Adrenal gland (tissue), 12 donors: ENCODE data around the gene ALPP. TPM values are rescaled to one million over a fixed set of nuclear protein-coding genes. Genes with fewer than 3 reads are reported as not detected.

Experiments used
- DNase-seq, 7 donors: peaks; one replicate each; pipeline ENCODE4 v3.0.0-alpha.2; 2019 to 2020
- H3K27ac ChIP-seq, 5 donors: fragments of 200-600 bp; sonication (generic) in 4 of 5; 1 replicate in 3 of 5; 2 replicates in 2 of 5; pipeline versions ENCODE4 v1.5.1 to v1.8.0; 2016 to 2020; ENCODE audit warnings: mild to moderate bottlenecking in 1 of 5
- H3K27me3 ChIP-seq: fragments of 200-600 bp; 2 replicates; pipeline ENCODE4 v1.8.0; 2021
- H3K36me3 ChIP-seq, 2 donors: fragments of 200-600 bp; replicated peaks in 1 of 2; 1 replicate in 1 of 2; 2 replicates in 1 of 2; pipeline versions ENCODE4 v1.5.1 to v1.8.0; 2018 to 2022
- H3K4me1 ChIP-seq, 2 donors: fragments of 200-600 bp; replicated peaks in 1 of 2; 1 replicate in 1 of 2; 2 replicates in 1 of 2; pipeline versions ENCODE4 v1.5.1 to v1.8.0; 2018 to 2021
- H3K4me3 ChIP-seq, 4 donors: fragments of 200-600 bp; sonication (generic) in 3 of 4; one replicate each; pipeline ENCODE4 v1.5.1; 2016 to 2018
- H3K9me3 ChIP-seq, 3 donors: fragments of 200-600 bp; sonication (generic) in 1 of 3; replicated peaks in 1 of 3; 1 replicate in 2 of 3; 2 replicates in 1 of 3; pipeline versions ENCODE4 v1.5.1 to v1.8.0; 2016 to 2021
- POLR2A ChIP-seq, 2 donors: fragments of 450-650 bp; IDR thresholded peaks; one replicate each; pipeline ENCODE4 v1.6.1; 2017; ENCODE audit warnings: antibody characterized with exemption in 2 of 2, mild to moderate bottlenecking in 2 of 2, moderate library complexity in 1 of 2
- WGBS, 4 donors: extraction: QIAGEN DNeasy Blood & Tissue Kit in 2 of 4; methylation state at CpG; one replicate each; pipeline versions ENCODE4 v1.1.5 to v1.1.7; 2013 to 2017; 5-methylcytosine and 5-hydroxymethylcytosine counted together
- intact Hi-C, 2 donors: fragments of 100-400 bp; cut with DNase I; formaldehyde crosslinking; loops; one replicate each; pipeline versions ENCODE4 v1.14.1 to v1.15.0; 2022 to 2023
- polyA plus RNA-seq, 3 donors: library from polyadenylated mRNA; stranded (reverse); fragments of 200-250 nt in 2 of 3; fragments of 350-450 nt in 1 of 3; fragmentation: Illumina TruSeq in 1 of 3; extraction: RNeasy Lipid Tissue Mini Kit (QIAGEN cat#74804) in 1 of 3; gene quantifications; one replicate each; pipeline ENCODE4 v1.2.3, GENCODE V29; 2013 to 2014
- total RNA-seq, 9 donors: library from RNA; depleted of rRNA in 4 of 9; stranded (reverse); fragments of >200 nt in 4 of 9; fragments of 120-200 nt in 1 of 9; fragmentation: NEBNext Ultra II Directional in 1 of 9; extraction: Animal tissue kit (Norgen Biotek cat#: 25700) in 1 of 9; gene quantifications; one replicate each; pipeline versions ENCODE4 v1.1.0 to v1.2.4, GENCODE V29; 2013 to 2023
- TF ChIP-seq, protein P1 (sequence below), 6 experiments: fragments of 450-650 bp in 4 of 6; fragments of 200-600 bp in 2 of 6; sonication (generic) in 1 of 6; IDR thresholded peaks; 1 replicate in 5 of 6; 2 replicates in 1 of 6; pipeline versions ENCODE4 v1.5.1 to v1.8.0; 2016 to 2021; ENCODE audit warnings: antibody characterized with exemption in 6 of 6, mild to moderate bottlenecking in 2 of 6, moderate library complexity in 1 of 6
- donor health status: healthy with polysubstance abuse.
- donor health status: Bipolar disorder and iron deficiency.
- donor health status: DM: yes; HTN: yes; CAD: no.
- donor health status: DM: no; HTN: no; CAD: no.
- donor health status: DM: no; HTN: no; CAD: no.
- donor health status: DM: yes; HTN: yes; CAD: no.

ALPP gene
- total and polyA plus RNA-seq, 12 donors: not detected

- H3K9me3 ChIP-seq: no peaks in the 10 kb centered on the region
- no peaks in the 10 kb centered on the region for H3K36me3 ChIP-seq
- intact Hi-C loops: no loop called here
- DNase-seq: no peak
- peaks cover 2% of the 10 kb centered on the region for H3K27me3 ChIP-seq
- 56 to 74% (median 69%) methylated on average over 2 of the region's 2 CpGs for WGBS, 4 donors
- H3K4me3 ChIP-seq: no peak overlapping the region
- H3K27ac ChIP-seq: no peak overlapping the region
- TF ChIP-seq POLR2A (IDR thresholded peaks at IDR 0.05): no peak
- TF ChIP-seq, protein P1, sequence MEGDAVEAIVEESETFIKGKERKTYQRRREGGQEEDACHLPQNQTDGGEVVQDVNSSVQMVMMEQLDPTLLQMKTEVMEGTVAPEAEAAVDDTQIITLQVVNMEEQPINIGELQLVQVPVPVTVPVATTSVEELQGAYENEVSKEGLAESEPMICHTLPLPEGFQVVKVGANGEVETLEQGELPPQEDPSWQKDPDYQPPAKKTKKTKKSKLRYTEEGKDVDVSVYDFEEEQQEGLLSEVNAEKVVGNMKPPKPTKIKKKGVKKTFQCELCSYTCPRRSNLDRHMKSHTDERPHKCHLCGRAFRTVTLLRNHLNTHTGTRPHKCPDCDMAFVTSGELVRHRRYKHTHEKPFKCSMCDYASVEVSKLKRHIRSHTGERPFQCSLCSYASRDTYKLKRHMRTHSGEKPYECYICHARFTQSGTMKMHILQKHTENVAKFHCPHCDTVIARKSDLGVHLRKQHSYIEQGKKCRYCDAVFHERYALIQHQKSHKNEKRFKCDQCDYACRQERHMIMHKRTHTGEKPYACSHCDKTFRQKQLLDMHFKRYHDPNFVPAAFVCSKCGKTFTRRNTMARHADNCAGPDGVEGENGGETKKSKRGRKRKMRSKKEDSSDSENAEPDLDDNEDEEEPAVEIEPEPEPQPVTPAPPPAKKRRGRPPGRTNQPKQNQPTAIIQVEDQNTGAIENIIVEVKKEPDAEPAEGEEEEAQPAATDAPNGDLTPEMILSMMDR (IDR thresholded peaks at IDR 0.05): no peak
- no peaks in the 10 kb centered on the region for H3K4me1 ChIP-seq
These were observed 18.1 kb downstream of the ALPP start for GRCh38 chr2:232396683-232397082.

DNA sequence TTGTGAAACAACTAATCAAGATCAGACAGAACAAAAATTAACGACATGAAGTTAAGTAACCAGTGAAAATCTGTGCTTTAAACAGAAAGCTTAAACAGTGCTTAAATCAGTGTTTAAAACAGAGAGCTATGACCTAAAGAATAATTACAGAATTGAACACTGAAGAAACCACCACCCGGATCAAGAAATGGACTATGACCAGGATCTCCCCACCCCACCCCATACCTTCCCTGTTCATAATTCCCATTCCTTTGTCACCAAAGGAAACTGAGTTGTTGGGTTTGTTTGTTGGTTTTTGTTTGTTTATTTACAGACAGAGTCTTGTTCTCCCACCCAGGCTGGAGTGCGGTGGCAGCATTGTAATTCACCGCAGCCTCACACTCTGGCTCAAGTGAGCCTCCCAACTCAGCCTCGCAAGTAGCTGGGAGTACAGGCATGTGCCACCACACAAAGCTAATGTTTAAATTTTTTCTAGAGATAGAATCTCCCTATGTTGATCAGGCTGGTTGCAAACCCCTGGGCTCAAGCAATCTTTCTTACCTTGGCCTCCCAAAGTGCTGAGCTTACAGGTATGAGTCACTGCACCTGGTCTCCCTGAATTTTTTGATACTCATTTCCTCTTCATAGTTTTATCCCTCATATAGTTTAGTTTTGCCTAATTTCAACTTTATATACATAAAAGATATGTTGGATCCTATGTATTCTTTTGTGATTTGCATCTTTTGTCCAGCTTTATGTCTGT is 19.9 kb downstream of the ALPP start:
- Histone ChIP-seq H3K27ac (no peak overlapping the region), H3K4me1 (no peaks in the 10 kb centered on the region), H3K4me3 (no peak overlapping the region), H3K36me3 (no peaks in the 10 kb centered on the region), H3K9me3 (no peaks in the 10 kb centered on the region), H3K27me3 (peaks cover 2% of the 10 kb centered on the region)
- TF ChIP-seq, protein P1 (IDR thresholded peaks at IDR 0.05): no peak
- no peak for TF ChIP-seq POLR2A (IDR thresholded peaks at IDR 0.05)
- WGBS, 4 donors: 80 to 88% (median 85%) methylated on average over 5 of the region's 5 CpGs
- intact Hi-C loops: no loop called here
- no peak for DNase-seq

GRCh38 chr2:232400256-232401015 is 21.9 kb downstream of the ALPP start:
- H3K27me3 ChIP-seq: peaks cover 2% of the 10 kb centered on the region
- no peak overlapping the region for H3K27ac ChIP-seq
- no peak for DNase-seq
- no peak overlapping the region for H3K4me3 ChIP-seq
- no peaks in the 10 kb centered on the region for H3K36me3 ChIP-seq
- H3K4me1 ChIP-seq: no peaks in the 10 kb centered on the region
- 59 to 68% (median 65%) methylated on average over 9 of the region's 9 CpGs for WGBS, 4 donors
- intact Hi-C loops: no loop called here
- H3K9me3 ChIP-seq: no peaks in the 10 kb centered on the region
- no peak for TF ChIP-seq POLR2A (IDR thresholded peaks at IDR 0.05)
- TF ChIP-seq, protein P1 (IDR thresholded peaks at IDR 0.05): no peak

DNA sequence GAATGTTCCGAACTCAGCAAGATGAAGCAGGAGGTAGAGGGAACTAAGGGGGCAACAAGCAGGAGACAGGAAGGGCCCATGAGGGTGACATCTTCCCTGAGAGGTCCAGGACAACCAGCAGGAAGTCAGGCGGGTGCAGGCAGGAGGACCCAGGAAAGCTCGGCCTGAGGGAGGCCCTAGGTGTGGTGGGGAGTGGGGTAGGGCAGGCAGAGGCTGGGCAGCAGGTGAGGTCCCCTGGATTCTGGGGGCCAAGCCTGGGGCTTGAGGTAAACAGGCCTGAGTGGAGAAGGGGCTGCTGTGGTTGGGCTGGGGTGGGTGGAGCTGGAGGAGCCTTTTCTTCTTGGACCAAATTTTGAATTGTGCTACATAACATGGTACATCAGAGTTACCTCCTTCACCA is 24.0 kb downstream of the ALPP start:
- Histone ChIP-seq H3K4me1 (no peaks in the 10 kb centered on the region), H3K27ac (no peak overlapping the region), H3K4me3 (no peak overlapping the region), H3K36me3 (no peaks in the 10 kb centered on the region), H3K9me3 (no peaks in the 10 kb centered on the region), H3K27me3 (peaks cover 2% of the 10 kb centered on the region)
- intact Hi-C loops: no loop called here
- 79 to 93% (median 87%) methylated on average over 3 of the region's 3 CpGs for WGBS, 4 donors
- TF ChIP-seq POLR2A (IDR thresholded peaks at IDR 0.05): no peak
- TF ChIP-seq, protein P1 (IDR thresholded peaks at IDR 0.05): no peak
- DNase-seq: no peak
